ENCODE data around the gene PIWIL4. TPM values are rescaled to one million over a fixed set of nuclear protein-coding genes. Genes with fewer than 3 reads are reported as not detected.

PIWIL4 gene
- total RNA-seq, 2 experiments from 2014 or later = 0.12 to 0.19 TPM

GRCh38 chr11:94536386-94536785, 30.8 kb upstream of the PIWIL4 start:
- Mint-ChIP-seq H3K36me3 (ENCODE audit: low read depth) (no peaks in the 10 kb centered on the region), H3K4me3 (no peak overlapping the region), H3K27me3 (ENCODE audit: low read depth) (peaks cover 12% of the 10 kb centered on the region), H3K4me1 (ENCODE audit: low read depth) (no peaks in the 10 kb centered on the region), H3K27ac (no peak overlapping the region), H3K9me3 (no peaks in the 10 kb centered on the region)
- intact Hi-C loops (cut with micrococcal nuclease) = no loop called here
- CTCF ChIA-PET = no interaction called here
- DNase-seq = no peak

- no peaks in the 10 kb centered on the region for H3K9me3 Mint-ChIP-seq
- no peak for DNase-seq
- H3K36me3 Mint-ChIP-seq (ENCODE audit: low read depth) = no peaks in the 10 kb centered on the region
- CTCF ChIA-PET = no interaction called here
- intact Hi-C loops (cut with micrococcal nuclease) = no loop called here
- H3K27ac Mint-ChIP-seq = no peak overlapping the region
- H3K27me3 Mint-ChIP-seq (ENCODE audit: low read depth) = peaks cover 12% of the 10 kb centered on the region
- no peaks in the 10 kb centered on the region for H3K4me1 Mint-ChIP-seq (ENCODE audit: low read depth)
- no peak overlapping the region for H3K4me3 Mint-ChIP-seq
Observed at GRCh38 chr11:94537031-94537600, 30.1 kb upstream of the PIWIL4 start.

- DNase-seq = no peak
- Mint-ChIP-seq H3K4me1 (ENCODE audit: low read depth) (peaks cover 10% of the 10 kb centered on the region), H3K9me3 (no peaks in the 10 kb centered on the region), H3K36me3 (ENCODE audit: low read depth) (no peaks in the 10 kb centered on the region), H3K27ac (no peak overlapping the region), H3K4me3 (no peak overlapping the region), H3K27me3 (ENCODE audit: low read depth) (peaks cover 12% of the 10 kb centered on the region)
- intact Hi-C loops (cut with micrococcal nuclease) = no loop called here
- CTCF ChIA-PET = no interaction called here
Observed at GRCh38 chr11:94539420-94539819, 27.7 kb upstream of the PIWIL4 start.

- CTCF ChIA-PET = no interaction called here
- H3K27me3 Mint-ChIP-seq (ENCODE audit: low read depth) = no peaks in the 10 kb centered on the region
- H3K36me3 Mint-ChIP-seq (ENCODE audit: low read depth) = peaks cover 2% of the 10 kb centered on the region
Observed at GRCh38 chr11:94543695-94544645, 23.2 kb upstream of the PIWIL4 start, which contains the start of gene FUT4. Gene FUT4, plus strand, starts transcription at chr11:94543921. Its CDS starts 213 bp downstream, at chr11:94544134.

GRCh38 chr11:94544646-94545263, 22.4 kb upstream of the PIWIL4 start:
- intact Hi-C loops (cut with micrococcal nuclease) = loop anchor here (2.0 to 5.0 kb wide), 5 partner anchors 414 to 1798 kb away; partner anchors contain the start of genes C11orf54, CWC15, KDM4D and MAML2
- CTCF ChIA-PET = no interaction called here
- Mint-ChIP-seq H3K4me3 (peak overlapping the region; percentile 73), H3K27me3 (ENCODE audit: low read depth) (no peaks in the 10 kb centered on the region), H3K9me3 (no peaks in the 10 kb centered on the region), H3K36me3 (ENCODE audit: low read depth) (peaks cover 2% of the 10 kb centered on the region), H3K27ac (peak overlapping the region; percentile 19), H3K4me1 (ENCODE audit: low read depth) (peaks cover 32% of the 10 kb centered on the region)
- DNase-seq = peak; percentile 16

More at GRCh38 chr11:94543695-94544645, 23.2 kb upstream of the PIWIL4 start, which contains the start of gene FUT4:
- Mint-ChIP-seq H3K9me3 (no peaks in the 10 kb centered on the region), H3K4me1 (ENCODE audit: low read depth) (peaks cover 32% of the 10 kb centered on the region), H3K4me3 (peak within 1 kb of the TSS; percentile 100), H3K27ac (peak within 1 kb of the TSS; percentile 98)
- DNase-seq = peak; percentile 80
- intact Hi-C loops (cut with micrococcal nuclease) = loop anchor here (1.0 to 5.0 kb wide), 9 partner anchors 25 to 1798 kb away; partner anchors contain the start of genes ANKRD49, C11orf54, CWC15 and FAM76B

- H3K36me3 Mint-ChIP-seq (ENCODE audit: low read depth) = peaks cover 3% of the 10 kb centered on the region
- H3K9me3 Mint-ChIP-seq = no peaks in the 10 kb centered on the region
- H3K27ac Mint-ChIP-seq = peak overlapping the region; percentile 39
- CTCF ChIA-PET = interaction anchor here (1.1 kb wide), 1 partner anchor 33 kb away, joined by 4 read pairs; the partner anchor contains the start of gene C11orf97
- no peaks in the 10 kb centered on the region for H3K27me3 Mint-ChIP-seq (ENCODE audit: low read depth)
- H3K4me3 Mint-ChIP-seq = peak overlapping the region; percentile 73
- intact Hi-C loops (cut with micrococcal nuclease) = loop anchor here (2.0 kb wide), 2 partner anchors 415 to 805 kb away; partner anchors contain the start of genes C11orf54 and TAF1D
- no peak for DNase-seq
- peaks cover 37% of the 10 kb centered on the region for H3K4me1 Mint-ChIP-seq (ENCODE audit: low read depth)
Observed at GRCh38 chr11:94545264-94546161, 21.7 kb upstream of the PIWIL4 start.

- DNase-seq = no peak
- Mint-ChIP-seq H3K9me3 (no peaks in the 10 kb centered on the region), H3K36me3 (ENCODE audit: low read depth) (peaks cover 4% of the 10 kb centered on the region), H3K4me1 (ENCODE audit: low read depth) (peaks cover 39% of the 10 kb centered on the region), H3K27ac (no peak overlapping the region), H3K27me3 (ENCODE audit: low read depth) (no peaks in the 10 kb centered on the region), H3K4me3 (peak overlapping the region; percentile 73)
- intact Hi-C loops (cut with micrococcal nuclease) = no loop called here
- CTCF ChIA-PET = interaction anchor here (1.1 kb wide), 1 partner anchor 34 kb away, joined by 4 read pairs; the partner anchor contains the start of gene C11orf97
Observed at GRCh38 chr11:94546162-94546470, 21.1 kb upstream of the PIWIL4 start.

GRCh38 chr11:94546886-94547285, 20.3 kb upstream of the PIWIL4 start:
- H3K9me3 Mint-ChIP-seq = no peaks in the 10 kb centered on the region
- H3K4me1 Mint-ChIP-seq (ENCODE audit: low read depth) = peaks cover 39% of the 10 kb centered on the region
- peaks cover 4% of the 10 kb centered on the region for H3K36me3 Mint-ChIP-seq (ENCODE audit: low read depth)
- H3K27me3 Mint-ChIP-seq (ENCODE audit: low read depth) = no peaks in the 10 kb centered on the region
- intact Hi-C loops (cut with micrococcal nuclease) = no loop called here
- no peak for DNase-seq
- CTCF ChIA-PET = interaction anchor here (2.1 kb wide), 1 partner anchor 27 kb away, joined by 13 read pairs; no protein-coding TSS in a partner anchor
- no peak overlapping the region for H3K4me3 Mint-ChIP-seq
- no peak overlapping the region for H3K27ac Mint-ChIP-seq

- no peak for DNase-seq
- H3K36me3 Mint-ChIP-seq (ENCODE audit: low read depth) = peaks cover 4% of the 10 kb centered on the region
- peaks cover 29% of the 10 kb centered on the region for H3K4me1 Mint-ChIP-seq (ENCODE audit: low read depth)
- intact Hi-C loops (cut with micrococcal nuclease) = no loop called here
- no peaks in the 10 kb centered on the region for H3K27me3 Mint-ChIP-seq (ENCODE audit: low read depth)
- no peak overlapping the region for H3K4me3 Mint-ChIP-seq
- CTCF ChIA-PET = interaction anchor here (2.1 kb wide), 1 partner anchor 29 kb away, joined by 13 read pairs; no protein-coding TSS in a partner anchor
- H3K27ac Mint-ChIP-seq = no peak overlapping the region
- no peaks in the 10 kb centered on the region for H3K9me3 Mint-ChIP-seq
Observed at GRCh38 chr11:94549146-94549545, 18.0 kb upstream of the PIWIL4 start.

GRCh38 chr11:94550513-94550912, 16.7 kb upstream of the PIWIL4 start:
- Mint-ChIP-seq H3K4me3 (no peak overlapping the region), H3K9me3 (no peaks in the 10 kb centered on the region), H3K4me1 (ENCODE audit: low read depth) (peaks cover 22% of the 10 kb centered on the region), H3K27me3 (ENCODE audit: low read depth) (no peaks in the 10 kb centered on the region), H3K36me3 (ENCODE audit: low read depth) (peaks cover 2% of the 10 kb centered on the region), H3K27ac (no peak overlapping the region)
- CTCF ChIA-PET = no interaction called here
- intact Hi-C loops (cut with micrococcal nuclease) = no loop called here
- DNase-seq = no peak

GRCh38 chr11:94553938-94554337, 13.2 kb upstream of the PIWIL4 start:
- no peaks in the 10 kb centered on the region for H3K9me3 Mint-ChIP-seq
- peaks cover 1% of the 10 kb centered on the region for H3K36me3 Mint-ChIP-seq (ENCODE audit: low read depth)
- H3K4me1 Mint-ChIP-seq (ENCODE audit: low read depth) = peaks cover 7% of the 10 kb centered on the region
- no peak for DNase-seq
- no peak overlapping the region for H3K4me3 Mint-ChIP-seq
- H3K27ac Mint-ChIP-seq = no peak overlapping the region
- no peaks in the 10 kb centered on the region for H3K27me3 Mint-ChIP-seq (ENCODE audit: low read depth)
- intact Hi-C loops (cut with micrococcal nuclease) = no loop called here
- CTCF ChIA-PET = interaction anchor here (1.2 kb wide), 1 partner anchor 16 kb away, joined by 3 read pairs; no protein-coding TSS in a partner anchor

Measured in activated naive CD4-positive, alpha-beta T cell treated with anti-CD3 and anti-CD28 coated beads for 36 hours (primary cell).